GM18909 (cell line): ENCODE results near the gene PRPS1L1.
A peak's percentile ranks its signal among the peaks of the same experiment; 100 is the strongest.

Source experiments
- ATAC-seq: cut with Tn5 transposase; IDR thresholded peaks from one replicate; pipeline ENCODE4 v1.9.1; 2021; ENCODE audit warnings: mild to moderate bottlenecking; ENCODE audit not compliant: unreplicated experiment, poor library complexity

PRPS1L1 gene

DNA sequence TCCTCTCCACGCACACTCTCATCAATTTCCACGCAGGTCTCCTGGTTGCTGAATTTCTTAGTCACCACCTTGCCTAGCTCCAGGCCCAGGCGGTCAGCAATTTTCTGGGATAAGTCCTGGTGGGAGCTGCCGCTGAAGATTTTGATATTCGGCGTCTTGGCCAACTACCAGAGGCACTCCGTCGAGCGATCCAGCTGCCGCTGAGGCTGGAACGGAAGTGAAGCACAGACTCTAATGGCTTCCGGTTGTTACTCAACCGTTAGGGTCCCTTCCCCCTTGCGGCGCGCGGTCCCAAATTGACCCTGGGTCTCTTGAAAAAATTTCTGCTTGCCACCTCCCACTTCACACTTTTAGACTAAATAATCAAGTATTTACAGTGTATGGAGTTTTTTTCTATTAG, at the start of gene PRPS1L1:
Gene PRPS1L1, minus strand, starts transcription at position 219 of the 400 bp plus-strand sequence.
- ATAC-seq = no peak

DNA sequence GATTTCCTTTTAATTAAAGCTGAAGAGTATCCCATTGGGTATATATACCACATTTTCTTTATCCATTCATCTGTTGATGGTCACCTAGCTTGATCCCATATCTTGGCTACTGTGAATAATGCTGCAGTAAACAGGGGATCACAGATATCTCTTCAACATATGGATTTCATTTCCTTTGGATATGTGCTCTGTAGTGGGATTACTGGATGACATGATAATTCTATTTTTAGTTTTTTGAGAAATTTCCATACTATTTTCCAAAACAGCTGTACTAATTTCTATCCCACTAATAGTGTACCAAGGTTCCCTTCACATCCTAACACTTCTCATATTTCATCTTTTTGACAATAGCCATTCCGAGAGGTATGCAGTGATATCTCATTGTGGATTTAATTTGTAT, 48.8 kb upstream of the PRPS1L1 start:
- ATAC-seq = no peak

DNA sequence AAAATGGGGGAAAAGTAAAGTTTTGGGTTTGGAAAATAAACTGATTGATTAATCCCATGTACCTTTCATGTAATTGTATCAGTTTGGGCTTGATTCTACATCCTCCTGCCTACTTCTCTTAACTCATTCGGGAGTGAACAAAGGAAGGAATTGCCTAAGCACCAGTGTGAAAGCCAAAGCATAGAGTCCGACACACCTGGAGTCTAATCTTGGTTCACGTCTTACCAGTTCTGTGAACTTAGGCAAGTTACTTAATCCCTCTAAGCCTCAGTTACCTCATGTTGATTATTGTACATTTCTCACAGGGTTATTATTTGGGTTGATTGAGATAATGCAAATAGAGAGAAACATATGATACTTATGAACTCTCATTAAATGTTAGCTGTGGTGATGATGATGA, 41.1 kb upstream of the PRPS1L1 start:
- no peak for ATAC-seq

DNA sequence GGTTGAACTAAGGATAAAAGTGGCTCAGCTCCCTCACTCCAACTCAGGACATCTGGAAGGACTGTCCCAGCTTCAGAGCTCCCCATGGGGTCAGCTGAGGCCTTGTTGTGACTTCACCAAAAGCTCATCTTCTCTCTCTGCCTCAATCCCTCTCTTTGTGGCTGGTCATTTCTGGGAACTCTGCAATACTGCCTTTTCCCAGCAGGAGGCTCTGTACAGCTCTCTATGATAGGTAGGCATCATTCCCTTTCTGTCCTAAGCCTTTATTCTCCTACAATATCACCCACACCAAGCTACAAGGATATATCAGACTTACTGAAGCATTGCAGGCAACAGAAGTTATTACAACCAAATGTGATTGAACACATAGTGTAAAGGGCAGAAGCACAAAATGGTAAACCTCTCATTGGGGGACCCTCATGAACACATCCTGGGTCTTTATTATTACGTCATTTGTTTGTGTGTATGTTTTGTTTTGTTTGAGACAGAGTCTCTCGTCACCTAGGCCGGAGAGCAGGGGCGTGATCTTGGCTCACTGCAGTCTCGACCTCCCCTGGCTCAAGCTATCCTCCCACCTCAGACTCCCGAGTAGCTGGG, 36.7 kb upstream of the PRPS1L1 start:
- ATAC-seq = peak; percentile 83

DNA sequence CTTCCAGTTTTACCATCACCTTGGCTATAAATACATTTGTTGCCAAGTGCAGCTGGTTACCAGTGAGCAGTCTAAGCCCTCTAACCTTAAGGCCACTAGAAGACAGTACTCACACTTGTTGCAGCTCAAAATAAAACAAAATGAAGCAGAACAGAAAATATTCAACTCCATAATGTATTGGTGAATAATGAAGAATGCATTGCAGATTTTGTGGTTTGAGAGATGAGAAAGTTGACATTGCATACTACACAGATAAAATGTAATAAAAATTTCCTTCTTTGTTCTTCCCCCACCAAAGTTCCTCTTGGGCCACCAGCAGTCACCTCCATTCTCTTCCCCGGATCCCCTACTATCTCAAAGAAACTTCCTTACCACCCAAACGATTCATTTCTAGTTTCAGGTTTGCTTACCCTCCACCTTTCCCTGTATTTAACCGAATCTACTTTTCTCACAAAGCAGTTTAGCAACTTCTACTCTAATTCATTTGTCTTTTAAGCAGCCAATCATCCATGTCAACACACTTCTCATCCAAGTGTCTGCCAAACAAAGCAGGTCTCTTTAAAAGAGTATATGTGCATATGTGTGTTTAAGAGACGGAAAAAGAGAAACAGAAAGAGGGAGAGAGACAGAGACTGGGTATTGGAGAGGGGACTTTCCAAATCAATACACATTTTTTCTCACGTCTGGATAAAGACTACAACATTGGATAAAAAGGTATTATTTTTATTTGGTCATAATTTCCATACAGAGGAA, 35.7 kb upstream of the PRPS1L1 start:
- ATAC-seq = no peak

DNA sequence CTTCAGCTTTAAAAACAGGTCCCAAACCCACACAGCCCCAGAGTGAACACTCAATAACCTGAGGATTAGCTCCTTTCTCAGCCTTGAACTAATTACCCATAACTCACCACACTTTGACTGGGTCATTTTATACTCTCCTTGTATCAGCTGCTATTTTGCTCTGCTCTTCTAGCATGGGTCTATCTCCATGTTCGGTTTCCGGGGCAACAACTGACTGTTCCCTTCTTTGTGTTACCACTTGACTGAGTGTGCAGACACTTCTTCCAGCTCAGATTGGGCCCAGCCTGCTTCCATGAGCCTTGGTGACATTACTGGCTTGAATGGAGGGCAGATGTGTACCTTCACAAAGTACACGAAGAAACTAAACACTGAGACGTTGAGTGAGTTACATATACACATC, 31.5 kb upstream of the PRPS1L1 start:
- no peak for ATAC-seq

DNA sequence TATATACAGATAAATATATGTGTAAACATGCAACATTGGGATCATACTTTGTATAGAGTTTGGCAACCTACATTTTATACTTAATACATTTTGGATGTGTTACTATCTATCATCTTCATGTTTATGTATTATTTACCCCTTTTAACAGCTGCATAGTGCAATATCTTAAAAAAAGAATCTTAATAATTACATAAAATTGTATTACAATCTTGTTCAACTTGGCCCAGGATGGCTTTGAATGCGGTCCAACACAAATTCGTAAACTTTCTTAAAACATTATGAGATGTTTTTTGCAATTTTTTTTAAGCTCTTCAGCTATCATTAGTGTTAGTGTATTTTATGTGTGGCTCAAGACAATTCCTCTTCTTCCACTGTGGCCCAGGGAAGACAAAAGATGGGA, 26.3 kb upstream of the PRPS1L1 start:
- ATAC-seq = no peak

DNA sequence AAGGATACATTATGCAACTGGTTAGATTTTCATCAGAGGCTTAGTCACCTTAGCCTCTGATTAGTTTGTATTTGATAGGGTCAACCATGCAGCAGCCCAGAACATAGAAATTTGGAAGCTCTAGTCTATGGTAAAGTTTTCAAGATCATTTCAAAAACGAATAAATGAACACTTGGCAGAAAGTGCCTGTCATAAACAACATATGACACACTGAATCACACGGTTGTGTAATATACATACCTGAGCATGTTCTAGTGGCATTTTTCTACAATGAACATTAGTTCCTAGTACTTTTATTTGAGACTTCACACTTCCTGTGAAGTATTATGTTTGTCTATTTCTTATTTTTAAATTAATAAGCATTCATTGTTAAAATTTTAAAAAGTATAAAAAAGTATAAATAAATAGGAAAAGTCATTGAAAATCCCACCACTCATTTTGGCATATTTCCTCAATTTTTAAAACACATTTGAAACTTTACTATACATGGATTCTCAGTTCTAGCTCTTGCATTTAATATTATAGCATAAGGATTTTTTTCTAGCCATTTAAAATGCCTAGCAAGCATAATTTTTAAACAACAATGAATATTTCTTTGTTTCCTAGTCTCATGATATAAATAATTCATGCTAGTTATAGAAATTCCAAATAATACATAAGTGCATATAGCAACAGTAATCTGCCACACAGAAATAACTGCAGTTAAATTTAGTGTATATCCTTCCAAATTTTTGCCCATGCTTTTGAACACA, 25.7 kb upstream of the PRPS1L1 start:
- ATAC-seq = no peak

DNA sequence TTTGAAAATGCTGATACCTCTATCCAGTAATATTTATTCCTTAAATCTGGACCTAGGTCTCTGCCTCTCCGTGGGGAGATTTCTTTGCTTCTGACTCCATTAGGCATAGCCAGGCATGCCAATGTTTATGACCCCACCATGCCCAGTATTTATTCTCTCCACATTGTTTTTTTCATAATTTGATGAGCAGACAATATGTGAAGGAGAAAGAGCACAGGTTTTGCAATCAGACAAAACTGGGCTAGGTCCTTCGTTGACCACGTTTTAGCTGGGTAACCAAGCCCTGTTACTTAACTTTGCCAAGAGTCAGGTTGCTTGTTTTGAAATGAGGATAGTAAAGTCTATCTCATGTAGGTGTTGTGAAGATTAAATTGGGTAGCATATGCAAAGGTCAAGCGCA, 21.6 kb upstream of the PRPS1L1 start:
- ATAC-seq = no peak

DNA sequence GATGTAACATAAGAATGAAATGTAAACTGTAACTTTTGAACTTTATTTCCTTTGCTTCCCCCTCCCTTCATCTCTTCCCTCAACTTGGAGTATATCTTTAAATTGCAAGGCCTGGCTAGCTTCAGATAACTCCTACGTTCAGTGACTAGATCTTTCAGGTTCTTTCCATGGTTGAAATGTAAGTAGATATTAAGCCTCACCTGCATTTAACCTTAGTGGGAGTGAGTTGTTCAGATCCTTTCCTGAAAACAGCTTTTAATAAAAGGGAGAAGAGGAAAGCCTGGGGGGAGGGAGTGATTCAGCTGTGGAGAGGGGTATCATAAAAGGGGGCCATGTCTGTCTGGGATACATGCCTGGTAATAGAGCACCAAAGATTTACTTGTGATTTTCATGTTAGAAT, 19.0 kb upstream of the PRPS1L1 start:
- no peak for ATAC-seq

DNA sequence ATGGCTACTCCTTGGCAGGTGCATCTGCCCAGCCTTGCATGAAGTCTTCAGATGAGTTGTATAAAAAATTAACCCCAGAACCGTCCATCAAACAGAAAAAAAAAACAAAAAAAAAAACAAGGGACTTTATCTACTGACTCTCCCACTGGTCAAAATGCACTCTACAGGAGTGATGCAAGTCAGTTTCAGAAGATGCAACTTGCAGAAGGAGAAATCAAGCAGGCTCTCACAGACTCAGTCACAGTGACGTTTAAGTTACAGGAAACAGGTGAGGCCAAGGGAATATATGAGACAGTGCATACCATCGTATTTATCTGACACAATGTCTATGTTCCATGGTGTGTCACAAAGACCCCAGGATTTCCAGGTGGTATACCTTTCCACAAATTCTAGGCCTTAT, 17.5 kb upstream of the PRPS1L1 start:
- ATAC-seq = no peak

DNA sequence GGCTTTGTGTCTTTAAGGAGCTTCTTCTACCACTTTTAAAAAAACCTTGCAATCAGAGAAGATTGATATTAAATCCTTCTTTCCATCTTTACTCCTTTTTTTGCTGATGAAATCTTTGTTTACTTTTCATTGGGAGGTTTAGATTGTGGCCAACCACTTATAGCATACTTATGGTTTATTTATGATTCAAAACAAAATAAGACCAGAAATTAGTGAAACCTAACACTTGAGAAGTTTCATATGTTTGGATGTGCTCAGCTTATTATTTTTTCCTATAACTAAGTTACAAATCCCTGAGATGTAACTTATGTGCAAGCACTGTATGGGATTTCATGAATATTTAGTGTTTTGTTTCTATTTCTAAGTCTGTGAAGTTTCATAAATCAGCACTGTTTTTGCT, 13.5 kb upstream of the PRPS1L1 start:
- ATAC-seq = no peak

DNA sequence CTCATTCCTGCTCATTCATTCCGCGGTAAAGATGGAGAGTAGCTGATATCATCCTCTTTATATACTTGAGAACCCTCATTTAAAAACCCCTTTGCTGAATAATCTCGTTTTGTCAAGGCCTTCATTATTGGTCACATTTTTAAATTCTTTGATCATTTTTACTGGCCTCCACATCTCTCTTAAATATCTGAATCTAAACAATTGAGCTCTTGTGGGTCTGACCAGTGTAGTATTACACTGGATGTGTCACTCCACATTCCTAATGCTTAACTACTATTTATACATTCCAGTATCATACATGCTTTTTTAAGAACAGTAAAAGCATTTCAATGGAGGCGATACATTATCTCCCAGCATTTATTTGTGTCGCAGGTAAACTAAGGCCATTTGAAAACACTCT, 12.6 kb upstream of the PRPS1L1 start:
- no peak for ATAC-seq

DNA sequence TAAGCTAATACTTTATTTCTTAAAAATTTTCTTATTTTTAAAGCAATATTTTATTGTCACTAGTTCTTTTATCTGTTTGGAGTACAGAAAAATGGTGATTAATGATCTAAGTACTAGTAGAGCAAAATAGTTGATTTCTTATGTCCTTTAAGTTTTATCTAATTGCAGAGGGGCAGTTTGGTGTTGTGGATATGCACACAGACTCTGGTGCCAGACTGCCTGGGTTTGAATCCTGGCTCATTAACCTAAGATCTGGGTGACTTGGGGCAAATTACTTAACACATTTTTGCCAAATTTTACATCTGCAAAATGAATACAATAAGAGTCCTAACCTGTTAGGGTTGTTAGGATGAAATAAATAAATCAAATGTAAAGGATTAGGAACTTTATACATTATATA, 10.7 kb upstream of the PRPS1L1 start:
- ATAC-seq = no peak

DNA sequence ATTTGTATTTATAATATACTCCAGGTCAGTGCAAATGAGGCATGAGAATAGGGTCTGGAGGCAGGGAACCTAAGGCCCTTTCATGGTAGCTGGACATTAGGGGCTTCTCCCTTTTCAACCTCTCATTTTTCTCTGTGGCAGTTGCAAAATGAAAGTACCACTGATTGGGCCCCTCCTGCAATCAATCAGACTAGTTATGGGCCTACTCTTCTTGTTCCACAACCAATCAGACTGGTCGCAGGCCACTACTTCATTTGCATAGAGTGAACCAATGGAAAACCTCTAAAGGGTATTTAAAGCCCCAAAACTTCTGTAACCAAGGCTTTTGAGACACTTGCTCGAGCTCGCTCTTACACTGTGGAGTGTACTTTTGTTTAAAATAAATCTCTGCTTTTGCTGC, 10.0 kb upstream of the PRPS1L1 start:
- ATAC-seq = no peak

DNA sequence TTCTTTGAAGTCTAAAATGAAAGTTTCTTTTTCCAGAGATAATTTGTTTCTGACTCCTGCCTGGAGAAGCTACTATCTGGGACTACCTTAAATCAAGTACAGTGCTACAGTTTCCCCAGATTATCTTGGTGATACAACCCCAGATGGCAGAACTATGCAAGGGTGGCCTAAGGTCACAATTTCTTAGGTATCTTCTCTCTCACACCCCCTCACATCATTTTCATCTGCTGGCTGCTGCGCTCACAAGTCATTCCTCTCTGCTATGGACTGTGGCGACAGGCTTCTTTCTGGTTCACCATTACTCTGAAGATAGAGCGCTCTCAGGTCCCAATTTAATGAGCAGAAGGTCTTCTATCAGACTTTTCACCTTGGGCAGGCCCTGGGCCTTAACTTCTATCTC, 9.1 kb upstream of the PRPS1L1 start:
- no peak for ATAC-seq

DNA sequence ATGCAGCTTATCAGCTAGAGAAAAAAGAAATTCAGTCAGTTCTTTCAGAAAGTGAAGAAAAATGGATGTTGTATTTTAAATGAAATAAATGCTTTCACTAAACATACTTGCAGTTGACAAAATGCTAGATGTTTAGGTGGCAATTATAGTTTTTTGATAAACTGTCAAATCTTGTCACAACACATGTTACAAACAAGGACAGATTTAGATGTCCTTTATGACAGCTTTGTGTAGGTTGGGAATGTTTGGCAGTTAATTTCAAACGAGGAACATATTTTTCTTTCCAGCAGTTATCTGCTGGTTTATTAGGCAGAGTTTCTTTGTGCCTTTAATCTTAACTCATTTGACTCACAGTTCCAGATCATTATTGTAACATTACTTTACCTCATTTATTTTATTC, 3.1 kb upstream of the PRPS1L1 start:
- no peak for ATAC-seq

DNA sequence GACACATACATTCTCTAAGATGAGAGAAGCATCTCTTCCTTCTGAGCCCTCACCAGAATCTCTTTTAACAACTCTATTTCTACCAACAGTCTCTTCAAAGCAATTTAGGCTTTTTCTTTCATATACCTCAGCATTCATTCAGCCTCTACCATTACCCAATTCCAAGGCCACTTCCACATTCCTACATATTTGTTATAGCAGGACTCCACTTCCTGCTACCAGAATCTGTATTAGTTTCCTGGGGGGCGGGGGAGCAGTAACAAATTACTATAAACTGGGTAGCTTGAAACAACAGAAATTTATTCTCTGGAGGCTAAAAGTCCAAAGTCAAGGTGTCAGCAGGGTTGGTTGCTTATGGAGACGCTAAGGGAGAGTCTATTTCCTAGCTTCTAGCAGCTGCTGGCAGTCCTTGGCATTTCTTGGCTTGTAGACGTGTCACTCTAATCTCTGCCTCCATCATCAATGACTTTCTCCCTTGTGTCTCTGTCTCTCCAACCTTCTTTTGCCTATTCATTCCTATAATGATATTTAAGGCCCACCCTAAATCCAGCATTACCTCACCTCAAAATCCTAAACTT, 7.4 kb downstream of the PRPS1L1 start:
- no peak for ATAC-seq

DNA sequence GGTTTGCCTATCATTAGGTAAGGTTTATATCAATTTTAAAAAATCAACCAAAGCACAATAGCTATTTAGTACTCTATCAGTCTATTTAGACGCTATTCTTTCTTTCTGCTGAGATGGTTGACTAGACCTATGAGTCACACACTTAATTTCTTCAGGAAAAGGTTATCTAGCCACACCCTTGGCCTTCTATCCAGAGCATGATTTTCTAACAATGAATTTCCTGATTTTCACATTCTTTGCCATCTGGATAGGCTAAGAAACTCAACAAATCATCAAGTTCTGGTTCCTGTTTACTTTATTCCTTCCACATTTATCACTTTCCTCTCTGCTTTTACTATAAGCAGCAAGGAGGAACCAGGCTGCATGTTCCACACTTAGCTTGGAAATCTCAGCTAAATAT, 8.1 kb downstream of the PRPS1L1 start:
- ATAC-seq = no peak

DNA sequence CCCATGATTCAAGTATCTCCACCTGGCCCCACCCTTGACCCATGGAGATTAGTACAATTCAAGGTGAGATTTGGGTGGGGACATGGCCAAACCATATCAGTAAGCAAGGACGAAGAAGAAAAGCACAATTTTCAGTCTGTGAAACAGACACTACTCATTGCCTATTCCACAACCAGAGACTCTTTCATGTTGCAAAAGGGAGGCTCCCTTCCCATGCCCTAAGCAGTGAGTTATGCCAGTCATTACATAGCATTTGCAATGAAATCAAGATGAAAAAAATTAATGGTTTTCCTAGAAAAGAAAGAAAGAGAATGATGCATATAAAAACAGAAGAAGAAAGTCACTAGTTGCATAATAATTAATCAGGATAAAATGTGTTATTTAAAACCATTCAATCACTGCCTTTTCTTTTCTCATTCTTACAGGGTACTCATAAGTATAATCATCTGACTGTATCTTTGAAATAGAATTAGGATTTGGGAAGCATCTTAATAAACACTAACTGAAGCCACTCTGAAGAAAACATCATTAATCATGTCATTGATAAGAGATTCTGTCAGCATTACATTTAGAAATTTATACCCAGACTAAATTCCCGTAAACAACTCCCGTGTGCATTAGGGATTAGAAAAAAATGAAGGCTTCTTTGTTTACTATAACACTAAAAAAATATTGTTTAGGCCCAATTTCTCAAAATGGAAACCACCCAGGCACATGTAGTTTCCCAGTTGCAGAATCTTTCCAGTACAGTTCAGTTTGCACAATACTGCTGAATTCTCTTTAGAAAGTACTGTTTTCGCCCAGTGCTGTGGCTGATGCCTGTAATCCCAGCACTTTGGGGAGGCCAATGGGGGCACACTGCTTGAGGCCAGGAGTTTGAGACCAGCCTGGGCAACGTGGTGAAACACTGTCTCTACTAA, 9.1 kb downstream of the PRPS1L1 start:
- no peak for ATAC-seq
